Stimulated activated CD8-positive, alpha-beta memory T cell treated with anti-CD3 and anti-CD28 coated beads, Interleukin-4, amount 100 ng/mL, for 48 hours (primary cell): Measurements from ENCODE around the gene INA.
"Not testable (repeated sequence)": the region's sequence is repeated elsewhere in the genome, so short reads cannot be mapped to it uniquely, and the experiment has no call there.

Source experiments
- DNase-seq: peaks from one replicate; pipeline ENCODE4 v3.0.0-alpha.2; 2020

Gene INA

GRCh38 chr10:103276896-103277712, at the start of gene INA:
Gene INA, plus strand, starts transcription at chr10:103277138. Its CDS starts 74 bp downstream, at chr10:103277212.
- DNase-seq = peak; percentile 43

GRCh38 chr10:103227416-103227815, 49.5 kb upstream of the INA start:
- DNase-seq = no peak

GRCh38 chr10:103231047-103231551, 45.8 kb upstream of the INA start:
- DNase-seq = no peak

- no peak for DNase-seq
Observed at GRCh38 chr10:103232131-103232673, 44.7 kb upstream of the INA start.

GRCh38 chr10:103232772-103233488, 44.0 kb upstream of the INA start:
- no peak for DNase-seq

DNA sequence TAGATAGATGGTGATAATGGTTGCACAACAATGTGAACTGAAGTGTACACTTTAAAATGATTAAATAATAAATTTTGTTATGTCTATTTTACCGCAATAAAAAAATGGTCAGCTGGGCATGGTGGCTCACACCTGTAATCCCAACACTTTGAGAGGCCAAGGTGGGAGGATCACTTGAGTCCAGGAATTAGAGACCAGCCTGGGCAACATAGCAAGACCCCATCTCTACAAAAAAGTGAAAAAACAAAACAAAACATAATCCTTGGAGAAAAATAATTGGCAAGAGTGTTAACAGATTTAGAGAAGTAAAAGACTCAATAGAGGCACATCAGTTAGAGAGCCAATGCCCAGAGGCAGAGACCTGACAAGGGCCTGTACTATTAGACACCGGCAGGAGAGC, 41.2 kb upstream of the INA start:
- DNase-seq = no peak

DNA sequence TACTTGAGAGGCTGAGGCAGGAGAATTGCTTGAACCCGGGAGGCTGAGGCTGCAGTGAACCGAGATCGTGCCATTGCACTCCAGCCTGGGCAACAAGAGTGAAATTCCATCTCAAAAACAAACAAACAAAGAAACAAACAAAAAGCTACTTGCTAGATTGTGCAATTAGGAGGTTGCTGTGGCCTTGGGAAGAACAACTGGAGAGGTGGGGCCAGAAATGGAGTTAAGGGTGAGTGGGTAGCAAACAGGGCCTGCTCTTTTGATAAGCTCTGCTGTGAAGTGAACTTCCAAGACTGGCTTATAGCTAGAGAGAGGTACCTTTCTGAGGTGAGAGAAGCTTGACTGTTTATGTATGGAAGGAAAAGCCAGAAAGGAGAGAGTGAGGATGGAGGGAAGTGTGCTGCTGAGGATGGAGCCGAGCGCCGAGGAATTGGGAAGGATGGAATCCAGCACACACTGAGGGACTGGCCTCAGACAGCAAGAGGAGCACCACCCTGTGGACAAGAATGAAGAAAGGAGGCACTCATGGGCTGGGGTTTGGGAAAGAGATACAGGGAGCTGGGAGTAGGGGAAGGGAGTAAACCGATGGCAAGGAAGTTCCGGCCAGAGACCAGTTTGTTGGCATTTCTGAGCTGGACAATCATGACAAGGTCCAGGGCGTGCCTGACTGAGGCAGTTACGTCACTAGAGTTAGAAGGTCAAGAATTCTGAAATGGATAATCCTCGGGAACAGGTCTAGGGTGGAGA, 38.3 kb upstream of the INA start:
- DNase-seq = no peak

DNA sequence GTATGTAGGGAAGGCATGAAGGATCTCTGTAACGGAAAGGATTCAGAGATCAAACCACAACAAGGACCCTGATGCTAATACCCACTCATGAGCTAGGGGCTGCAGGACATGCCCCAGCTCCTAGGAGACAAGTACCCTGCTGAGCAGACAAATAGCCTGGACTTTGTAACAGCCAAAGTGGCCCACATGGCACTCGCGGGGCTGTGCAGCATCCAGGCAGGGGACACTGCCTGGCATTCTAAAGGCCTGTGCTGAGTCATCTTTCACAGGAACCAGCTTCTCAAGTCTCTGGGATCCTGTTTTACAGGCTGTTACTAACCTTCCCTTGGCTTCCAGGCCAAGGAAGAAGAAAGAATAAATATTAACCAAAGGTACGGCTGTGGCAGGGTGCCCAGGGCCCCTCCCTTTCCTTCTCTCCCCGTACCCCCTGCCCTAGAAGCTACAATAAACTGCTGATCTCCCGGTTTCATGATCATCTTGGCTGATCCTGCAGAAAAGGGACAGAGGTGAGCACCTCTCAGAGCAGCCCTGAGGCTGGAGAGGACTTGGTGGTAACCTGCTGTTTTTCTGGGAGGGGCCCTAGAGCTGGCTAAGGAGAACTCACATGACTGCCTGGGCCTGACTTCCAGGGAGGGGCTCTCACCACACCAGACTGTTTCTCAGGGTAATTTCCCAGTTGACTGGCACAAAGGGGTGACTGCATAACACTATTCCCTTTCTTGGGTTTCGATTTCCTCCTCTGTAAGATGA, 35.5 kb upstream of the INA start:
- DNase-seq = no peak

- peak; percentile 74 for DNase-seq
Observed at GRCh38 chr10:103244666-103245271, 32.2 kb upstream of the INA start.

DNA sequence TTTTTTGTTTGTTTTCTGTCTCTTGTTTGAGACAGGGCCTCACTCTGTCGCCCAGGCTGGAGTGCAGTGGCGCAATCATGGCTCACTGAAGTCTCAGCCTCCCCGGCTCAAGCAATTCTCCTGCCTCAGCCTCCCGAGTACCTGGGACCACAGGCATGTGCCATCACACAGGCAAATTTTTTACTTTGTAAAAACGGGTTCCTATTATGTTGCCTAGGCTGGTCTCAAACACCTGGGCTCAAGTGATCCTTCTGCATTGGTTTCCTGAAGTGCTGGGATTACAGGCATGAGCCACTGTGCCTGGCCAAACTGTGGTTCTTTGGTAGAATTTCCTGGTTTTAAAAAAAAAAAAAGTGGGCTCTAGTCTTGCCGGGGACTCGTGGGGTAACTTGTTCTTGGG, 31.4 kb upstream of the INA start, which contains the start of gene RPEL1:
RPEL1 (plus strand) TSS at position 301 of the 400 bp plus-strand sequence. CDS start 110 bp downstream, outside the sequence.
- not testable (repeated sequence) for DNase-seq

DNA sequence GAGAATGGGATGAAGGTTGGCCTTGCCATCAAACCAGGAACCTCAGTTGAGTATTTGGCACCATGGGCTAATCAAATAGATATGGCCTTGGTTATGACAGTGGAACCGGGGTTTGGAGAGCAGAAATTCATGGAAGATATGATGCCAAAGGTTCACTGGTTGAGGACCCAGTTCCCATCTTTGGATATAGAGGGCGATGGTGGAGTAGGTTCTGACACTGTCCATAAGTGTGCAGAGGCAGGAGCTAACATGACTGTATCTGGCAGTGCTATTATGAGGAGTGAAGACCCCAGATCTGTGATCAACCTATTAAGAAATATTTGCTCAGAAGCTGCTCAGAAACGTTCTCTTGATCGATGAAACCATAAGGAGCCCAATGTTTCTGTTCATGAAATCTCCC, 30.6 kb upstream of the INA start:
- no peak for DNase-seq

DNA sequence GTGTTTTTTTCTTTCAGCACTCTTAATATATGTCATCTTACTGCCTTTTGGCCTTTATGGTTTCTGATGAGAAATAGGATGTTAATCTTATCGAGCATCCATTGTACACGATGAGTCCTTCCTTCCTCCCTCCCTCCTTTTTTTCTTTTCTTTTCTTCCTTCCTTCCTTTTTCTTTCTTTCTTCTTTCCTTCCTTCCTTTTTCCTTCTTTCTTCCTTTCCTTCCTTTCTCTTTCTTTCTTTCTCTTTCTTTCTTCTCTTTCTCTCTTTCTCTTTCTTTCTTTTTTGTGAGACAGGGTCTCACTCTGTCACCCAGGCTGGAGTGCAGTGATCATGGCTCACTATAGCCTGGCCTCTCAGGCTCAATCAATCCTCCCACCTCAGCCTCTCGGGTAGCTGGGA, 22.8 kb upstream of the INA start:
- no peak for DNase-seq

DNA sequence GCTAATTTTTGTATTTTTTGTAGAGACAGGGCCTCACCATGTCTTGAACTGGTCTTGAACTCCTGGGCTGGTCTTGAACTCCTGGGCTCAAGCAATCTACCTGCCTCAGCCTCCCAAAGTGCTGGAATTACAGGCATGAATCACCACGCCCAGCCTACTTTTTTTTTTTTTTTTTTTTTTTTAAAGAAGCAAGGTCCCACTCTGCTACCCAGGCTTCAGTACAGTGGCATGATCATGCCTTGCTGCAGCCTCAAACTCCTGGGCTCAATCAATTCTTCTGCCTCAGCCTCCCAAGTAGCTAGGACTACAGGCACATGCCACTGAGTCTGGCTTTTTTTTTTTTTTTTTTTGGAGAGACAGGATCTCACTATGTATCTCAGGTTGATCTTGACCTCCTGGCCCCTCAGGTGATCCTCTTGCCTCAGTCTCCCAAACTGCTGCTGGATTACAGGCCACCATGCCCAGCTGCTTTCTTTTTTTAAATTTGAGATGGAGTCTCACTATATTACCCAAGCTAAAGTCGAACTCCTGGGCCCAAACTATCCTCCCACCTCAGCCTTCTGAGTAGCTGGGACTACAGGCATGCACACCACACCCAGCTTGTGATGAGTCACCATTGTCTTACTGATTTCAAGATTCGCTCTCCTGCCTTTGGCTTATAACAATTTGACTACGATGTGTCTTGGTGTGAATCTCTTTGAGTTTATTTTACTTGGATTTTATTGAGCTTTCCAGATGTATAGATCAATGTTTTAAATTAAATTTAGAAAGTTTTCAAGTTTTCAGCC, 22.2 kb upstream of the INA start:
- peak; percentile 37 for DNase-seq

- DNase-seq = no peak
Observed at GRCh38 chr10:103256613-103257012, 20.3 kb upstream of the INA start.

DNA sequence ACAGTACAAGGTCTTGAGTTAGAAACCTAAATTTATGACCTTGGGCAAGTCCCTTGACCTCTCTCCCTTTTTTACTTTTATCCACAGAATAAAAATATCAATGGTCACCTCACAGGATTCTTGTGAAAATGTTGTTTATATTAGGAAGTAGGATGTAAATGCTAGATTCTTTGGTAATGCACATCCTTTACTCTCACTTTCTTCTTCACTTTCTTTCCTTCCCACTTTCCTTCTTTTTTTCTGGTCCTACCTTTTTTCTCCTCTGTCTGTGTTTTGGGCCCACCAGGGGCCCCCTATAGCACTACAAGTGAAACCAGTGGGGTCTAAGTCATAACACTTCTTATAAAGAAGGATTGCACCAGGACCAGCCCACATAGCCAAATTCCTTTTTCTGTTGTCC, 19.1 kb upstream of the INA start:
- no peak for DNase-seq

GRCh38 chr10:103258928-103259327, 18.0 kb upstream of the INA start:
- DNase-seq = not testable (repeated sequence)

GRCh38 chr10:103259989-103260388, 16.9 kb upstream of the INA start:
- no peak for DNase-seq

GRCh38 chr10:103262229-103262628, 14.7 kb upstream of the INA start:
- no peak for DNase-seq

DNA sequence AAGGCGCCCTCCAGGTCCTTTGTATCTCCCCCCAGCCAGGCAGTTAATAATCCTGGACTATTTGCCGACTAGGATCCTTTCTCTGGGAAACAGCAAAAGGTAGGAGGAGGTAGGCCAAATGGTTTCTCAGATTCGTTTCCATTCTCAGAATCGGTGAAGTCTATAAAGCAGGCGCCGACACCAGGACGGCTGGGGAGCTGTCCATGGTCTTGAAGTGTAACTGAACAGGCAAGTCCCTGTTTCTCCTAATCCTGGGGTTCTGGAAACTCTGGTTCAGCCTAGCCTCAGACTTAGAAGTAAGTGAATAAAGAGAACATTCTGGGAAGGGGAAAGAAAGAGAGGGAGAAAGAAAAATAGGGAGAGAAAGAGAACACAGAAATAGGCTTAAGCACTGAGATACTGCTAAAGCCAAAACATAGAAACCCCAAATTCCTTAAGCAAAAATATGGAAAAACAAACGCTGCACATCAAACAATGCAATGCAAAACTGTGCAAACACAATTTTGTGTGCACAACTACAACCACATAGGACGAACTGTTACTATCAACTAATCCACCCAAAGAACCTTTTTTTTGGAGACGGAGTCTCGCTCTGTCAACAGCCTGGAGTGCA, 11.1 kb upstream of the INA start:
- DNase-seq = peak; percentile 54

DNA sequence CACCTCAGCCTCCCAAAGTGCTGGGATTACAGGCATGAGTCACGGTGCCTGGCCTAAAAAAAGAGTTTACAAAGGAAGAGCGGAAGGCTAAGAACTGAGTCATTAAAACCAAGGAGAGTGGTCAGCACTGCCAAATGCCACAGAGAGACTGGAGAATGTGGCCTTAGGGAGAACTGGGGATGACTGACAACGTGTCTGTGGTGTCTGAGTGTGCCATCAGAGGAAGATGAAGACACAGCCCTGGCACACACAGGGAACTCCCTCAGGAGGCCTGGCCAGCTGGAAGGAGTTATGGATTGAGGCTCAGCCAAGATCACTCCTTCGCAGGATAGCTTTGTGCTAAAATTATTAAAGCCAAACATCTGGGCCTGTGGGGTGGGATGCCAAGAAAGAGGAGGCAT, 3.9 kb upstream of the INA start:
- DNase-seq = no peak
